Fibroblast of pulmonary artery (primary cell): ENCODE data around the gene CCR8.
"Not testable (repeated sequence)": the region's sequence is repeated elsewhere in the genome, so short reads cannot be mapped to it uniquely, and the experiment has no call there.

ENCODE experiments used
- DNase-seq: peaks from one replicate; pipeline ENCODE4 v3.0.0-alpha.2; 2010; ENCODE audit warnings: low read depth
- H3K4me3 ChIP-seq: replicated peaks from 2 replicates; pipeline ENCODE4 v1.5.1; 2011; ENCODE audit warnings: low read depth, mild to moderate bottlenecking, control low read depth, low read length, moderate library complexity
- CTCF ChIP-seq: IDR thresholded peaks from 2 replicates; pipeline ENCODE4 v1.5.1; 2011; ENCODE audit warnings: mild to moderate bottlenecking, control low read depth, low read length, inconsistent platforms; ENCODE audit errors: missing control alignments

Gene CCR8

GRCh38 chr3:39361252-39361927 lies 31.9 kb downstream of the CCR8 start:
- DNase-seq: no peak
- no peak overlapping the region for H3K4me3 ChIP-seq
- no peak for TF ChIP-seq CTCF

- peak; percentile 50 for DNase-seq
- H3K4me3 ChIP-seq: no peak overlapping the region
- no peak for TF ChIP-seq CTCF
Measured at GRCh38 chr3:39362192-39362591, 32.7 kb downstream of the CCR8 start.

- DNase-seq: no peak
- no peak for TF ChIP-seq CTCF
- H3K4me3 ChIP-seq: no peak overlapping the region
Measured at GRCh38 chr3:39362812-39363211, 33.3 kb downstream of the CCR8 start.

- not testable (repeated sequence) for H3K4me3 ChIP-seq, DNase-seq
Measured at GRCh38 chr3:39370450-39370849, 40.9 kb downstream of the CCR8 start.

GRCh38 chr3:39372833-39373232 lies 43.3 kb downstream of the CCR8 start:
- H3K4me3 ChIP-seq: no peak overlapping the region
- no peak for DNase-seq
- TF ChIP-seq CTCF: no peak

DNA sequence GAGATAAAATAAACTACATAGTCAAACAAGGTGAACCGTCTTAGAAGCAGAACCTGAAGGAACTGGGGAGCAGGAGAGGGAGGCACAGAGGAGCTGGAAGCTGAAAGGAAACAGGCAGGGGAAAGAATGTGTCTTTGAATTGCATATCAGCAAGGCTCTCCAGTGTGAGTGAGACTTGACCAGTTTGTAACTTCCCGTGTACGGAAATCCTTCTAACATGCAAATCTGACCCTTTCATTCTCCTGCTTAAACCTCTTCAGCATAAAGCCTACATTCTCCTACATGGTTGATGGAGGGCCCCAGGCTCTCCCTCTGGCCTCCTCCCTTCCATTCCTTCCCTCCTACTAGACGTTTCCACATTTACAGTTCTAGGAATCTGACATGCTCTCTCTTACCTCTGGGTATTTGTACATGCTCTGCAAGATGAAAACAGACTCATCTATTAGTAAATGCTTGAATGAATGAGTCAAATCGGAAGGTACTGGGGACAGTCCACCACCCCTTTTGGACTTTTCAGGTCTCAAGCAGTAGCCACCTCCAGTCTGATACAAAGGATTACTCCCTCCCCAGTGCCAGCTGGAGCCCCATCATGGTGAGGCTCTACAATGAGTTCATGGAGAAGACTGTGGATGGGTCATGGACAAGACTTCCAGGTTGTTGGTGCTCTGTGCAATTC lies 47.6 kb downstream of the CCR8 start:
- peak; percentile 14 for DNase-seq
- no peak for TF ChIP-seq CTCF
- no peak overlapping the region for H3K4me3 ChIP-seq

DNA sequence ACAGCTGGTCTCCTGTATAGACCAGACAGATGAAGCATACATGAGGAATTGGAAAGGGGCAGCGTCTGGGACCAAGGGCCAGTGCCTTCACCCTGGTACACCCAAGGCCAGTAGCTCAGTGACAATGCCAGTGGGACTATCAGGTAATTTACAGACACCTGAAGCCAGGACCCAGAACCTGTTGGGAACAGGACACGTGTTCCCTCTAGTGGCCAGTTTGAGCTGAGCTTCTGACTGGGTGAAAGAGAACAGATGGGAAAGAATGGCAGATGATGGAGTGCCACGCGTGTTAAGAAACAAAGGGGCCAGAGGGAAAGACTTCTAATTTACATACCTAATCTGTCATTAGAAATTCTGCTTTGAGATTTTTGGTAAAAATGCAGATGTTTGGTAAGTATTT lies 48.6 kb downstream of the CCR8 start:
- H3K4me3 ChIP-seq: no peak overlapping the region
- DNase-seq: peak; percentile 41
- TF ChIP-seq CTCF: peak; percentile 73
